Mesenchymal stem cell (in vitro differentiated cells and primary cell): ENCODE data around the gene ELMO1.

Experiments
- DNase-seq: peaks from one replicate; pipeline ENCODE4 v3.0.0-alpha.2; 2013
- H2AFZ ChIP-seq: one replicate; pipeline ENCODE4 v1.6.1; 2013; ENCODE audit warnings: low read depth, mild to moderate bottlenecking, control low read depth, inconsistent platforms, low read length, moderate library complexity
- H2AK5ac ChIP-seq: 2 replicates; pipeline ENCODE4 v1.6.1; 2013; ENCODE audit warnings: low read length, moderate library complexity, mild to moderate bottlenecking, inconsistent platforms; ENCODE audit not compliant: severe bottlenecking
- H2BK120ac ChIP-seq: one replicate; pipeline ENCODE4 v1.6.1; 2013; ENCODE audit warnings: low read depth, mild to moderate bottlenecking, inconsistent platforms, low read length, moderate library complexity
- H2BK12ac ChIP-seq, 2 experiments: one replicate each; pipeline ENCODE4 v1.6.1; 2013; ENCODE audit warnings: inconsistent platforms in 2 of 2, low read length in 2 of 2, mild to moderate bottlenecking in 2 of 2, moderate library complexity in 2 of 2, control low read depth in 1 of 2
- H2BK15ac ChIP-seq: one replicate; pipeline ENCODE4 v1.6.1; 2013; ENCODE audit warnings: mild to moderate bottlenecking, low read depth, inconsistent platforms; ENCODE audit not compliant: poor library complexity, severe bottlenecking
- H2BK5ac ChIP-seq: 2 replicates; pipeline ENCODE4 v1.6.1; 2013; ENCODE audit warnings: low read depth, mild to moderate bottlenecking, low read length, control low read depth, inconsistent platforms; ENCODE audit not compliant: poor library complexity, severe bottlenecking
- H3K14ac ChIP-seq, 2 experiments: one replicate each; pipeline ENCODE4 v1.6.1; 2013; ENCODE audit warnings: inconsistent platforms in 2 of 2, low read length in 2 of 2, control low read depth in 1 of 2, mild to moderate bottlenecking in 1 of 2, moderate library complexity in 1 of 2
- H3K18ac ChIP-seq, 2 experiments: one replicate each; pipeline ENCODE4 v1.6.1; 2013; ENCODE audit warnings: inconsistent platforms in 2 of 2, low read length in 2 of 2, control low read depth in 1 of 2, low read depth in 1 of 2, mild to moderate bottlenecking in 1 of 2
- H3K23ac ChIP-seq, 2 experiments: one replicate each; pipeline ENCODE4 v1.6.1; 2013; ENCODE audit warnings: inconsistent platforms in 2 of 2, low read length in 2 of 2, mild to moderate bottlenecking in 2 of 2, moderate library complexity in 2 of 2, control low read depth in 1 of 2
- H3K27ac ChIP-seq: 2 replicates; pipeline ENCODE4 v1.5.1; 2013; ENCODE audit warnings: mild to moderate bottlenecking, moderate library complexity, low read length, control low read depth, inconsistent platforms; ENCODE audit not compliant: poor library complexity, severe bottlenecking
- H3K27me3 ChIP-seq, 2 experiments: 2 replicates each; pipeline versions ENCODE4 v1.6.1 to v1.7.0; 2013; ENCODE audit warnings: low read length in 2 of 2, mild to moderate bottlenecking in 2 of 2, moderate library complexity in 2 of 2, control low read depth in 1 of 2, inconsistent platforms in 1 of 2; ENCODE audit not compliant: control insufficient read depth in 1 of 2, insufficient read depth in 1 of 2
- H3K36me3 ChIP-seq, 2 experiments: 2 replicates each; pipeline versions ENCODE4 v1.6.1 to v1.7.0; 2013; ENCODE audit warnings: low read length in 2 of 2, control low read depth in 1 of 2, inconsistent platforms in 1 of 2, low read depth in 1 of 2, mild to moderate bottlenecking in 1 of 2; ENCODE audit not compliant: insufficient read depth in 2 of 2, control insufficient read depth in 1 of 2
- H3K4ac ChIP-seq, 2 experiments: one replicate each; pipeline ENCODE4 v1.6.1; 2013; ENCODE audit warnings: inconsistent platforms in 2 of 2, low read length in 2 of 2, mild to moderate bottlenecking in 2 of 2, moderate library complexity in 2 of 2, control low read depth in 1 of 2, low read depth in 1 of 2
- H3K4me1 ChIP-seq: 2 replicates; pipeline ENCODE4 v1.6.1; 2013; ENCODE audit warnings: low read depth, low read length, control low read depth; ENCODE audit not compliant: control insufficient read depth, insufficient read depth
- H3K4me2 ChIP-seq: 2 replicates; pipeline ENCODE4 v1.6.1; 2013; ENCODE audit warnings: low read length, mild to moderate bottlenecking, inconsistent platforms; ENCODE audit not compliant: poor library complexity, severe bottlenecking
- H3K4me3 ChIP-seq, 2 experiments: 2 replicates each; pipeline versions ENCODE4 v1.5.1 to v1.7.0; 2013; ENCODE audit warnings: low read length in 2 of 2, mild to moderate bottlenecking in 2 of 2, control low read depth in 1 of 2, low read depth in 1 of 2; ENCODE audit not compliant: insufficient read depth in 1 of 2
- H3K79me1 ChIP-seq: replicated peaks from 2 replicates; pipeline ENCODE4 v1.6.1; 2013; ENCODE audit warnings: mild to moderate bottlenecking, control low read depth, low read length, inconsistent platforms; ENCODE audit not compliant: poor library complexity, severe bottlenecking
- H3K9ac ChIP-seq: 2 replicates; pipeline ENCODE4 v1.7.0; 2013; ENCODE audit warnings: mild to moderate bottlenecking, low read length, moderate library complexity
- H3K9me3 ChIP-seq: 2 replicates; pipeline ENCODE4 v1.7.0; 2013; ENCODE audit warnings: mild to moderate bottlenecking, low read length; ENCODE audit not compliant: control insufficient read depth
- H4K8ac ChIP-seq: one replicate; pipeline ENCODE4 v1.6.1; 2013; ENCODE audit warnings: inconsistent platforms, mild to moderate bottlenecking, low read length, moderate library complexity
- H4K91ac ChIP-seq: one replicate; pipeline ENCODE4 v1.6.1; 2013; ENCODE audit warnings: mild to moderate bottlenecking, low read length, inconsistent platforms
- WGBS: methylation state at CpG from one replicate; pipeline ENCODE4 v1.1.7; 2013; ENCODE audit warnings: mixed read lengths; 5-methylcytosine and 5-hydroxymethylcytosine counted together

Gene ELMO1

GRCh38 chr7:36923185-36923584, 525.5 kb downstream of the ELMO1 start:
- Histone ChIP-seq H2BK12ac (no peak overlapping the region), H2BK120ac (no peak overlapping the region), H3K14ac (no peak overlapping the region), H2BK5ac (no peak overlapping the region), H3K27me3 (peaks cover 0 to 4% of the 10 kb centered on the region in 2 experiments), H4K8ac (no peak overlapping the region), H2AFZ (no peak overlapping the region), H3K79me1 (no peaks in the 10 kb centered on the region), H3K4ac (no peak overlapping the region), H3K23ac (no peak overlapping the region), H2AK5ac (no peak overlapping the region), H3K4me2 (no peak overlapping the region), H3K9me3 (no peaks in the 10 kb centered on the region), H3K4me3 (no peak overlapping the region), H3K36me3 (no peaks in the 10 kb centered on the region), H3K9ac (no peak overlapping the region), H4K91ac (no peak overlapping the region), H3K18ac (no peak overlapping the region), H3K27ac (no peak overlapping the region), H3K4me1 (no peaks in the 10 kb centered on the region), H2BK15ac (no peak overlapping the region)
- no peak for DNase-seq

GRCh38 chr7:36920433-36920832, 528.2 kb downstream of the ELMO1 start:
- no peak overlapping the region for H3K18ac ChIP-seq
- no peak overlapping the region for H2AK5ac ChIP-seq
- whole genome bisulfite sequencing: 97% methylated on average over 1 of the region's 1 CpG
- H4K91ac ChIP-seq: no peak overlapping the region
- no peak overlapping the region for H3K4me3 ChIP-seq
- no peak overlapping the region for H2BK120ac ChIP-seq
- H3K14ac ChIP-seq: no peak overlapping the region
- H3K9ac ChIP-seq: no peak overlapping the region
- H3K27ac ChIP-seq: no peak overlapping the region
- H3K4me1 ChIP-seq: no peaks in the 10 kb centered on the region
- H3K23ac ChIP-seq: no peak overlapping the region
- H3K27me3 ChIP-seq: no peaks in the 10 kb centered on the region
- H3K79me1 ChIP-seq: no peaks in the 10 kb centered on the region
- H3K4me2 ChIP-seq: no peak overlapping the region
- DNase-seq: no peak
- H4K8ac ChIP-seq: no peak overlapping the region
- H2BK5ac ChIP-seq: no peak overlapping the region
- no peaks in the 10 kb centered on the region for H3K36me3 ChIP-seq
- H2BK12ac ChIP-seq: no peak overlapping the region
- no peaks in the 10 kb centered on the region for H3K9me3 ChIP-seq
- no peak overlapping the region for H2BK15ac ChIP-seq
- H2AFZ ChIP-seq: no peak overlapping the region
- no peak overlapping the region for H3K4ac ChIP-seq

GRCh38 chr7:36919738-36920137, 528.9 kb downstream of the ELMO1 start:
- Histone ChIP-seq H3K27me3 (no peaks in the 10 kb centered on the region), H3K9ac (no peak overlapping the region), H3K18ac (no peak overlapping the region), H3K4me3 (no peak overlapping the region), H3K4me1 (no peaks in the 10 kb centered on the region), H3K23ac (no peak overlapping the region), H3K4me2 (no peak overlapping the region), H2BK15ac (no peak overlapping the region), H2BK5ac (no peak overlapping the region), H3K79me1 (no peaks in the 10 kb centered on the region), H2BK120ac (no peak overlapping the region), H2AFZ (no peak overlapping the region), H3K27ac (no peak overlapping the region), H3K4ac (no peak overlapping the region), H4K8ac (no peak overlapping the region), H4K91ac (no peak overlapping the region), H2AK5ac (no peak overlapping the region), H3K9me3 (no peaks in the 10 kb centered on the region), H3K14ac (no peak overlapping the region), H3K36me3 (no peaks in the 10 kb centered on the region), H2BK12ac (no peak overlapping the region)
- DNase-seq: no peak
- 87% methylated on average over 4 of the region's 4 CpGs for WGBS

GRCh38 chr7:36918591-36918990, 530.1 kb downstream of the ELMO1 start:
- no peak overlapping the region for H3K4me3 ChIP-seq
- 80% methylated on average over 1 of the region's 2 CpGs for WGBS

More at GRCh38 chr7:36918591-36918990, 530.1 kb downstream of the ELMO1 start:
- Histone ChIP-seq H4K8ac (no peak overlapping the region), H3K23ac (no peak overlapping the region), H2AK5ac (no peak overlapping the region), H3K4ac (no peak overlapping the region), H2BK12ac (no peak overlapping the region), H2BK5ac (no peak overlapping the region), H3K27ac (no peak overlapping the region), H3K9me3 (no peaks in the 10 kb centered on the region), H3K4me2 (no peak overlapping the region), H2BK120ac (no peak overlapping the region), H4K91ac (no peak overlapping the region), H3K27me3 (no peaks in the 10 kb centered on the region), H3K36me3 (no peaks in the 10 kb centered on the region), H2AFZ (no peak overlapping the region), H3K4me1 (no peaks in the 10 kb centered on the region), H3K79me1 (no peaks in the 10 kb centered on the region), H3K9ac (no peak overlapping the region), H2BK15ac (no peak overlapping the region), H3K18ac (no peak overlapping the region), H3K14ac (no peak overlapping the region)
- DNase-seq: no peak
